ENCODE results near the gene TRIM14.

The TRIM14 gene

GRCh38 chr9:98075332-98075805 is 43.7 kb downstream of the TRIM14 start:
- no peak for FAIRE-seq
- TF ChIP-seq CTCF (IDR thresholded peaks at IDR 0.05; ENCODE audit: insufficient read depth, missing control alignments) = no peak
- DNase-seq (ENCODE audit: insufficient read length, low spot score) = no peak

- DNase-seq (ENCODE audit: insufficient read length, low spot score) = no peak
- peak; percentile 89 for TF ChIP-seq CTCF (IDR thresholded peaks at IDR 0.05; ENCODE audit: insufficient read depth, missing control alignments)
- FAIRE-seq = no peak
Observed at GRCh38 chr9:98074115-98074990, 44.7 kb downstream of the TRIM14 start.

GRCh38 chr9:98071737-98072136 is 47.3 kb downstream of the TRIM14 start:
- TF ChIP-seq CTCF (IDR thresholded peaks at IDR 0.05; ENCODE audit: insufficient read depth, missing control alignments) = no peak
- FAIRE-seq = no peak
- DNase-seq (ENCODE audit: insufficient read length, low spot score) = no peak

- DNase-seq (ENCODE audit: insufficient read length, low spot score) (no peak), FAIRE-seq (no peak)
- TF ChIP-seq CTCF (IDR thresholded peaks at IDR 0.05; ENCODE audit: insufficient read depth, missing control alignments) = no peak
Observed at GRCh38 chr9:98070704-98071103, 48.3 kb downstream of the TRIM14 start.

GRCh38 chr9:98069551-98069950 is 49.5 kb downstream of the TRIM14 start:
- no peak for TF ChIP-seq CTCF (IDR thresholded peaks at IDR 0.05; ENCODE audit: insufficient read depth, missing control alignments)
- FAIRE-seq (no peak), DNase-seq (ENCODE audit: insufficient read length, low spot score) (no peak)

GRCh38 chr9:98067184-98067583 is 51.8 kb downstream of the TRIM14 start:
- DNase-seq (ENCODE audit: insufficient read length, low spot score) = no peak
- FAIRE-seq = no peak
- no peak for TF ChIP-seq CTCF (IDR thresholded peaks at IDR 0.05; ENCODE audit: insufficient read depth, missing control alignments)

- FAIRE-seq = no peak
- no peak for TF ChIP-seq CTCF (IDR thresholded peaks at IDR 0.05; ENCODE audit: insufficient read depth, missing control alignments)
Observed at GRCh38 chr9:98066235-98066634, 52.8 kb downstream of the TRIM14 start.

More at GRCh38 chr9:98066235-98066634, 52.8 kb downstream of the TRIM14 start:
- no peak for DNase-seq (ENCODE audit: insufficient read length, low spot score)
